Measurements from ENCODE around the gene FSIP2. TPM values are rescaled to one million over a fixed set of nuclear protein-coding genes. Genes with fewer than 3 reads are reported as not detected.

Gene FSIP2
- total RNA-seq (2021) (1.9 to 2.2 TPM (median 1.9 TPM) in 3 replicates), Bru-seq, nascent RNA (percentile 53 among the genes with signal in this experiment)
- long read RNA-seq, experiment 1, partial matches to known transcripts, result 1 of 5 reads
- long read RNA-seq, experiment 1, other reads (novel, unspliced or antisense), result 4 of 5 reads
- long read RNA-seq, experiment 2, partial matches to known transcripts, result 0 of 1 reads
- long read RNA-seq, experiment 2, other reads (novel, unspliced or antisense), result 1 of 1 reads
- long read RNA-seq, experiment 3, result 0 reads

DNA sequence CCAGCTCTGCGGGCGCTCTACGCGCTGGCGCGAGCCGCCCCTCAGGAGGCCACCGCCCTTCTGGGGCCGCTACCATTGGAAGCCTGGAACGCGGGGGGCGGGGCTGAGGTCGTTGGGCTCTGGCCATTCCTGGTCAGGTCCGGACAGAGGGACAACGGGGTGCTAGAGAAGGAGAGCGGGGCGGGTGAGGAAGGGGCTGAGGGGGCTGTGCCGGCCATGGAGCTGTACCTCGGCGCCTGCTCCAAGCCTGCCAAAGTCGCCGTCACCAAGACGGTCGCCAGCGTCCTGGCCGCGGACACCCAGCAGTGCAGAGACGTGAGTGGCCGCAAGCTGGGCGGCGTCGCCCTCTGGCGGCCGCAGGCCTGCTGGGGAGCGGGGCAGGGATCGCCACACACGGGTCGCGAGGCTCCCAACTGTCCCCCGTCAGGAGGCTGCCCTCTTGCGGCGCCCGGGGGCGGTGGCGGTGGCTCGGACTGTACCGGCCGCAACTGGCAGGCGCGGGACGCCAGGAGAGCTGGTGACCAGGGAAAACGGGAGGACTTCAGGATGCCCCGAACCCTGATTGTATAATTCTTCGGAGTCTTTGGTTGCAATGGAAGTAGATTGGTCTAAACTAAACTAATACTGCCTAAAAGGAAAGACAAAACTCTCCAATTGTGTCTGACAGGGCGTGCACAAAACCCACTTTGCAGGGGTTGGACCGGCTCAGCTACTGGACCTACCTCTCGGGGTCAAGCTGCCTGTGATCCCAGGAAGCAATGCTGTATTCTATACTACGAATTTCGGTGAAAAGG lies at the start of gene FSIP2:
Gene FSIP2 (plus strand): TSS at position 126 of the 794 bp plus-strand sequence. CDS start 91 bp downstream, at position 217.
- H3K36me3 Mint-ChIP-seq, result no peaks in the 10 kb centered on the region
- POLR2A ChIA-PET, result interaction anchor here (0.6 kb wide), 1 partner anchor 394 kb away, joined by 3 read pairs; no protein-coding TSS in a partner anchor
- ATAC-seq (peak; percentile 89), DNase-seq (ENCODE audit: low spot score) (peak; percentile 97)
- H3K4me1 Mint-ChIP-seq, result peaks cover 40% of the 10 kb centered on the region
- CTCF ChIA-PET, result interaction anchor here (0.6 to 3.3 kb wide), 105 partner anchors 8 to 1277 kb away, joined by 3 to 73 read pairs (median 4); partner anchors contain the start of gene ZC3H15
- H3K4me3 Mint-ChIP-seq, result peak within 1 kb of the TSS; percentile 75
- no peaks in the 10 kb centered on the region for H3K9me3 Mint-ChIP-seq
- peaks cover 4% of the 10 kb centered on the region; the same call in 1 of the 2 replicates for H3K27me3 Mint-ChIP-seq (ENCODE audit: low read depth)
- H3K27ac Mint-ChIP-seq, result no peak within 1 kb of the TSS
- TF ChIP-seq CREM (CRISPR knock-in tag; IDR thresholded peaks at IDR 0.05) (no peak), IRF2 (CRISPR knock-in tag; IDR thresholded peaks at IDR 0.05; ENCODE audit: borderline replicate concordance, low read depth) (no peak), SP1 (CRISPR knock-in tag; conservative IDR thresholded peaks at IDR 0.05) (peak; percentile 83), CBFB (CRISPR knock-in tag; IDR thresholded peaks at IDR 0.05; ENCODE audit: low read depth) (0 out of 2 replicates have a peak, but pooled peaks have one; percentile 72), NFE2L1 (CRISPR knock-in tag; IDR thresholded peaks at IDR 0.05) (no peak), ZBTB21 (CRISPR knock-in tag; IDR thresholded peaks at IDR 0.05; ENCODE audit: borderline replicate concordance) (0 out of 2 replicates have a peak, but pooled peaks have one; percentile 36), ZNF138 (CRISPR knock-in tag; conservative IDR thresholded peaks at IDR 0.05) (0 out of 2 replicates have a peak, but pooled peaks have one; percentile 45), TEAD1 (CRISPR knock-in tag; IDR thresholded peaks at IDR 0.05) (peak; percentile 82; the same call in 1 of the 2 replicates), ZNF396 (CRISPR knock-in tag; IDR thresholded peaks at IDR 0.05; ENCODE audit: borderline replicate concordance) (no peak), ZNF281 (CRISPR knock-in tag; IDR thresholded peaks at IDR 0.05) (0 out of 2 replicates have a peak, but pooled peaks have one; percentile 15), ARID4B (CRISPR knock-in tag; IDR thresholded peaks at IDR 0.05; ENCODE audit: borderline replicate concordance) (peak; percentile 62; the same call in 1 of the 2 replicates), ETV6 (CRISPR knock-in tag; IDR thresholded peaks at IDR 0.05) (peak; percentile 78; the same call in 1 of the 2 replicates), FOXJ3 (CRISPR knock-in tag; IDR thresholded peaks at IDR 0.05; ENCODE audit: borderline replicate concordance) (no peak), NFYB (CRISPR knock-in tag; conservative IDR thresholded peaks at IDR 0.05; ENCODE audit: low read depth) (no peak), HMGA2 (CRISPR knock-in tag; IDR thresholded peaks at IDR 0.05) (0 out of 2 replicates have a peak, but pooled peaks have one; percentile 6), SMAD3 (CRISPR knock-in tag; IDR thresholded peaks at IDR 0.05; ENCODE audit: borderline replicate concordance) (0 out of 2 replicates have a peak, but pooled peaks have one; percentile 33), GABPB1 (CRISPR knock-in tag; IDR thresholded peaks at IDR 0.05) (no peak), FOXP1 (CRISPR knock-in tag; IDR thresholded peaks at IDR 0.05; ENCODE audit: borderline replicate concordance) (peak; percentile 78; the same call in 1 of the 2 replicates), EMX1 (CRISPR knock-in tag; IDR thresholded peaks at IDR 0.05) (0 out of 2 replicates have a peak, but pooled peaks have one; percentile 70), HMGXB4 (CRISPR knock-in tag; IDR thresholded peaks at IDR 0.05) (peak; percentile 100)
- TF ChIP-seq, protein P1, sequence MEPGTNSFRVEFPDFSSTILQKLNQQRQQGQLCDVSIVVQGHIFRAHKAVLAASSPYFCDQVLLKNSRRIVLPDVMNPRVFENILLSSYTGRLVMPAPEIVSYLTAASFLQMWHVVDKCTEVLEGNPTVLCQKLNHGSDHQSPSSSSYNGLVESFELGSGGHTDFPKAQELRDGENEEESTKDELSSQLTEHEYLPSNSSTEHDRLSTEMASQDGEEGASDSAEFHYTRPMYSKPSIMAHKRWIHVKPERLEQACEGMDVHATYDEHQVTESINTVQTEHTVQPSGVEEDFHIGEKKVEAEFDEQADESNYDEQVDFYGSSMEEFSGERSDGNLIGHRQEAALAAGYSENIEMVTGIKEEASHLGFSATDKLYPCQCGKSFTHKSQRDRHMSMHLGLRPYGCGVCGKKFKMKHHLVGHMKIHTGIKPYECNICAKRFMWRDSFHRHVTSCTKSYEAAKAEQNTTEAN (CRISPR knock-in tag; IDR thresholded peaks at IDR 0.05), result 0 out of 2 replicates have a peak, but pooled peaks have one; percentile 36
- TF ChIP-seq, protein P2, sequence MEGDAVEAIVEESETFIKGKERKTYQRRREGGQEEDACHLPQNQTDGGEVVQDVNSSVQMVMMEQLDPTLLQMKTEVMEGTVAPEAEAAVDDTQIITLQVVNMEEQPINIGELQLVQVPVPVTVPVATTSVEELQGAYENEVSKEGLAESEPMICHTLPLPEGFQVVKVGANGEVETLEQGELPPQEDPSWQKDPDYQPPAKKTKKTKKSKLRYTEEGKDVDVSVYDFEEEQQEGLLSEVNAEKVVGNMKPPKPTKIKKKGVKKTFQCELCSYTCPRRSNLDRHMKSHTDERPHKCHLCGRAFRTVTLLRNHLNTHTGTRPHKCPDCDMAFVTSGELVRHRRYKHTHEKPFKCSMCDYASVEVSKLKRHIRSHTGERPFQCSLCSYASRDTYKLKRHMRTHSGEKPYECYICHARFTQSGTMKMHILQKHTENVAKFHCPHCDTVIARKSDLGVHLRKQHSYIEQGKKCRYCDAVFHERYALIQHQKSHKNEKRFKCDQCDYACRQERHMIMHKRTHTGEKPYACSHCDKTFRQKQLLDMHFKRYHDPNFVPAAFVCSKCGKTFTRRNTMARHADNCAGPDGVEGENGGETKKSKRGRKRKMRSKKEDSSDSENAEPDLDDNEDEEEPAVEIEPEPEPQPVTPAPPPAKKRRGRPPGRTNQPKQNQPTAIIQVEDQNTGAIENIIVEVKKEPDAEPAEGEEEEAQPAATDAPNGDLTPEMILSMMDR (IDR thresholded peaks at IDR 0.05), result peak; percentile 96
